GM23338 (cell line): ENCODE data around the gene ARMC9.

Experiments used
- CREB1 ChIP-seq: fragments of 250-450 bp; sonication (Bioruptor Pico); IDR thresholded peaks from 2 replicates; pipeline ENCODE4 v1.5.0; 2020; ENCODE audit warnings: low read depth, mild to moderate bottlenecking, moderate library complexity
- CTCF ChIP-seq, 2 experiments: fragments of 200-600 bp in 1 of 2; sonication (generic) in 1 of 2; conservative IDR thresholded peaks; 2 replicates each; pipeline versions ENCODE4 v1.5.1 to v1.6.1; 2016 to 2017; ENCODE audit warnings: antibody characterized with exemption in 2 of 2, low read depth in 2 of 2, mild to moderate bottlenecking in 2 of 2, moderate library complexity in 1 of 2
- EZH2 ChIP-seq: fragments of 200-600 bp; sonication (generic); IDR thresholded peaks from one replicate; pipeline ENCODE4 v1.8.0; 2017; ENCODE audit warnings: antibody characterized with exemption, mild to moderate bottlenecking, low read depth; ENCODE audit not compliant: unreplicated experiment
- EZH2phosphoT487 ChIP-seq: fragments of 200-600 bp; sonication (generic); IDR thresholded peaks from one replicate; pipeline ENCODE4 v1.8.1; 2018; ENCODE audit warnings: antibody characterized with exemption; ENCODE audit not compliant: unreplicated experiment
- JUNB ChIP-seq: IDR thresholded peaks from one replicate; pipeline ENCODE4 v1.6.1; 2016; ENCODE audit warnings: antibody characterized with exemption; ENCODE audit not compliant: unreplicated experiment
- POLR2AphosphoS5 ChIP-seq: IDR thresholded peaks from 2 replicates; pipeline ENCODE4 v1.6.1; 2016; ENCODE audit warnings: antibody characterized with exemption, low read depth
- REST ChIP-seq: IDR thresholded peaks from one replicate; pipeline ENCODE4 v1.6.1; 2018; ENCODE audit warnings: antibody characterized with exemption; ENCODE audit not compliant: unreplicated experiment
- ZNF331 ChIP-seq: fragments of 250-450 bp; sonication (Bioruptor Pico); IDR thresholded peaks from 2 replicates; pipeline ENCODE4 v1.5.0; 2020; ENCODE audit warnings: low read depth, mild to moderate bottlenecking, moderate library complexity

GRCh38 chr2:231181860-231182512 is 16.4 kb upstream of the ARMC9 start:
- no peak for TF ChIP-seq EZH2
- no peak for TF ChIP-seq POLR2AphosphoS5
- TF ChIP-seq CTCF (conservative IDR thresholded peaks at IDR 0.05; ENCODE audit: low read depth in 2 of 2), result no peak
- no peak for TF ChIP-seq CREB1 (CRISPR knock-in tag)
- no peak for TF ChIP-seq EZH2phosphoT487
- no peak for TF ChIP-seq REST
- no peak for TF ChIP-seq ZNF331
- no peak for TF ChIP-seq JUNB
